CD14-positive monocyte (primary cell): Measurements from ENCODE around the gene EXPH5. TPM values are rescaled to one million over a fixed set of nuclear protein-coding genes. Genes with fewer than 3 reads are reported as not detected.

Source experiments
- DNase-seq, 3 donors: peaks; one replicate each; pipeline ENCODE4 v3.0.0-alpha.2; 2011 to 2022
- H2AFZ ChIP-seq: 2 replicates; pipeline ENCODE4 v1.6.0; 2012; ENCODE audit warnings: mild to moderate bottlenecking, low read depth, low read length, inconsistent platforms; ENCODE audit not compliant: insufficient read depth, poor library complexity, severe bottlenecking
- H3K27ac ChIP-seq, 2 donors: 1 replicate in 1 of 2; 2 replicates in 1 of 2; pipeline ENCODE4 v1.5.1; 2012 to 2013; ENCODE audit warnings: low read length in 2 of 2, control low read depth in 1 of 2, inconsistent platforms in 1 of 2, low read depth in 1 of 2, mild to moderate bottlenecking in 1 of 2
- H3K27me3 ChIP-seq, 2 donors: one replicate each; pipeline versions ENCODE4 v1.6.0 to v1.6.1; 2011 to 2013; ENCODE audit warnings: low read length in 2 of 2; ENCODE audit not compliant: control insufficient read depth in 2 of 2, insufficient read depth in 2 of 2
- H3K36me3 ChIP-seq, 2 donors: replicated peaks in 1 of 2; 1 replicate in 1 of 2; 2 replicates in 1 of 2; pipeline versions ENCODE4 v1.5.1 to v1.6.1; 2012 to 2013; ENCODE audit warnings: low read length in 2 of 2, control low read depth in 1 of 2, inconsistent platforms in 1 of 2, mild to moderate bottlenecking in 1 of 2; ENCODE audit not compliant: insufficient read depth in 2 of 2, control insufficient read depth in 1 of 2
- H3K4me1 ChIP-seq, 2 donors: 1 replicate in 1 of 2; 2 replicates in 1 of 2; pipeline versions ENCODE4 v1.5.1 to v1.6.1; 2012 to 2013; ENCODE audit warnings: low read length in 2 of 2, control low read depth in 1 of 2, inconsistent platforms in 1 of 2, mild to moderate bottlenecking in 1 of 2, moderate library complexity in 1 of 2; ENCODE audit not compliant: insufficient read depth in 2 of 2, control insufficient read depth in 1 of 2
- H3K4me2 ChIP-seq: replicated peaks from 2 replicates; pipeline ENCODE3; 2012; ENCODE audit warnings: low read length, moderate library complexity, mild to moderate bottlenecking; ENCODE audit not compliant: poor library complexity, severe bottlenecking; ENCODE audit errors: extremely low read depth
- H3K4me3 ChIP-seq, 3 experiments: fragments of 200-600 bp in 1 of 3; sonication (generic) in 1 of 3; replicated peaks in 1 of 3; 1 replicate in 2 of 3; 2 replicates in 1 of 3; pipeline ENCODE4 v1.5.1; 2011 to 2013; ENCODE audit warnings: low read length in 3 of 3, mild to moderate bottlenecking in 3 of 3, control low read depth in 2 of 3, low read depth in 2 of 3, inconsistent platforms in 1 of 3, moderate library complexity in 1 of 3
- H3K79me2 ChIP-seq: 2 replicates; pipeline ENCODE4 v1.6.0; 2012; ENCODE audit warnings: mild to moderate bottlenecking, control low read depth, inconsistent platforms, low read length, moderate library complexity; ENCODE audit not compliant: insufficient read depth
- H3K9ac ChIP-seq: 2 replicates; pipeline ENCODE4 v1.6.0; 2017; ENCODE audit warnings: low read length, mild to moderate bottlenecking; ENCODE audit not compliant: insufficient read depth, poor library complexity, severe bottlenecking
- H3K9me3 ChIP-seq, 2 donors: replicated peaks in 1 of 2; 1 replicate in 1 of 2; 2 replicates in 1 of 2; pipeline versions ENCODE4 v1.5.1 to v1.6.1; 2012 to 2013; ENCODE audit warnings: low read length in 2 of 2, control low read depth in 1 of 2; ENCODE audit not compliant: control insufficient read depth in 1 of 2, insufficient read depth in 1 of 2
- H4K20me1 ChIP-seq: 2 replicates; pipeline ENCODE4 v1.6.0; 2012; ENCODE audit warnings: mild to moderate bottlenecking, low read length, control low read depth, moderate library complexity; ENCODE audit not compliant: insufficient read depth
- H3K27ac Mint-ChIP-seq, 7 donors: one replicate each; pipeline ENCODE4 v1.8.0; 2020; ENCODE audit warnings: mild to moderate bottlenecking in 7 of 7, mixed read lengths in 7 of 7, moderate library complexity in 6 of 7, inconsistent platforms in 2 of 7
- H3K27me3 Mint-ChIP-seq, 3 donors: one replicate each; pipeline ENCODE4 v1.8.0; 2021 to 2022; ENCODE audit warnings: low read depth in 3 of 3, mild to moderate bottlenecking in 3 of 3, mixed read lengths in 3 of 3, moderate library complexity in 3 of 3, inconsistent platforms in 1 of 3
- H3K36me3 Mint-ChIP-seq, 2 donors: one replicate each; pipeline ENCODE4 v1.8.0; 2020; ENCODE audit warnings: mixed read lengths in 2 of 2, inconsistent platforms in 1 of 2, mild to moderate bottlenecking in 1 of 2
- H3K4me1 Mint-ChIP-seq: one replicate; pipeline ENCODE4 v1.8.0; 2020; ENCODE audit warnings: mild to moderate bottlenecking, mixed read lengths
- H3K4me3 Mint-ChIP-seq, 2 donors: one replicate each; pipeline ENCODE4 v1.8.0; 2020; ENCODE audit warnings: mild to moderate bottlenecking in 2 of 2, mixed read lengths in 2 of 2, moderate library complexity in 1 of 2
- H3K9me3 Mint-ChIP-seq, 7 donors: one replicate each; pipeline ENCODE4 v1.8.0; 2020 to 2022; ENCODE audit warnings: mixed read lengths in 7 of 7, mild to moderate bottlenecking in 6 of 7, moderate library complexity in 6 of 7, inconsistent platforms in 2 of 7
- WGBS: methylation state at CpG from one replicate; pipeline ENCODE4 v1.1.5; 2013; ENCODE audit warnings: missing lambda C conversion rate; ENCODE audit not compliant: insufficient coverage; 5-methylcytosine and 5-hydroxymethylcytosine counted together
- intact Hi-C, 2 donors: fragments of 100-400 bp; cut with micrococcal nuclease; formaldehyde crosslinking; loops; one replicate each; pipeline versions ENCODE4 v1.15.0 to v1.15.1; 2023
- polyA plus RNA-seq, 3 donors: library from polyadenylated mRNA; depleted of rRNA in 1 of 3; unstranded in 2 of 3; stranded (reverse) in 1 of 3; fragments of 300-500 nt in 2 of 3; fragments of >200 nt in 1 of 3; fragmentation: Illumina TruSeq in 2 of 3; gene quantifications; 1 replicate in 2 of 3; 2 replicates in 1 of 3; pipeline ENCODE4 v1.2.3, GENCODE V29; 2012 to 2021
- TF ChIP-seq, protein P1 (sequence below): fragments of 200-600 bp; IDR thresholded peaks from one replicate; pipeline ENCODE4 v1.8.0; 2022; ENCODE audit warnings: antibody characterized with exemption, mild to moderate bottlenecking

The EXPH5 gene
- polyA plus RNA-seq, 3 donors: 0.05 to 0.17 TPM; not detected in 1

GRCh38 chr11:108538502-108538901 lies 55.1 kb downstream of the EXPH5 start:
- H3K79me2 ChIP-seq: no peaks in the 10 kb centered on the region
- H3K27ac ChIP-seq: no peak overlapping the region

DNA sequence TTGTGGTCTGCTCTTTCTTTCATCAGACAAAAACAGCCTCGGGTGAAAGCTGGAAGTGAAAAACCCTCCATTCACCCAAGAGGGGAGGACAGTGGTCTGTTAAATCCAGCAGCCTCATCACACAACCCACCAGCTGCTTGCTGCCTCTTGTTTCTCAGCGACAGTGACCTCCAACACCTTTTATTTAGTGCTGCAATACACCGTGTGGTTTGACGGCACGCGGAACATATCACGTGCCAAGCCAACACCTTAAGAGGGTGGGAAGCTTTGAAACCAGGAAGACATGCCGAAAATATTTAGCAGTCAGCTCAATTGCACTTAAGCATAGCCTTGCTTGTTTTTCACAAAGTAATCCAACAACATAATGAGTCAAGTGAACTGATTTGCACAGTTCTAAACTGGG lies 55.5 kb downstream of the EXPH5 start:
- H3K27ac Mint-ChIP-seq: no peak overlapping the region
- Histone ChIP-seq H3K27me3 (no peaks in the 10 kb centered on the region), H3K79me2 (no peaks in the 10 kb centered on the region), H4K20me1 (no peaks in the 10 kb centered on the region), H3K4me1 (no peaks in the 10 kb centered on the region), H3K4me3 (no peak overlapping the region), H3K9ac (no peak overlapping the region), H3K36me3 (no peaks in the 10 kb centered on the region), H2AFZ (no peak overlapping the region), H3K4me2 (no peak overlapping the region), H3K9me3 (no peaks in the 10 kb centered on the region), H3K27ac (no peak overlapping the region)
- H3K4me1 Mint-ChIP-seq: no peaks in the 10 kb centered on the region
- H3K36me3 Mint-ChIP-seq: no peaks in the 10 kb centered on the region
- no peak overlapping the region for H3K4me3 Mint-ChIP-seq
- WGBS: 94% methylated on average over 5 of the region's 8 CpGs
- TF ChIP-seq, protein P1, sequence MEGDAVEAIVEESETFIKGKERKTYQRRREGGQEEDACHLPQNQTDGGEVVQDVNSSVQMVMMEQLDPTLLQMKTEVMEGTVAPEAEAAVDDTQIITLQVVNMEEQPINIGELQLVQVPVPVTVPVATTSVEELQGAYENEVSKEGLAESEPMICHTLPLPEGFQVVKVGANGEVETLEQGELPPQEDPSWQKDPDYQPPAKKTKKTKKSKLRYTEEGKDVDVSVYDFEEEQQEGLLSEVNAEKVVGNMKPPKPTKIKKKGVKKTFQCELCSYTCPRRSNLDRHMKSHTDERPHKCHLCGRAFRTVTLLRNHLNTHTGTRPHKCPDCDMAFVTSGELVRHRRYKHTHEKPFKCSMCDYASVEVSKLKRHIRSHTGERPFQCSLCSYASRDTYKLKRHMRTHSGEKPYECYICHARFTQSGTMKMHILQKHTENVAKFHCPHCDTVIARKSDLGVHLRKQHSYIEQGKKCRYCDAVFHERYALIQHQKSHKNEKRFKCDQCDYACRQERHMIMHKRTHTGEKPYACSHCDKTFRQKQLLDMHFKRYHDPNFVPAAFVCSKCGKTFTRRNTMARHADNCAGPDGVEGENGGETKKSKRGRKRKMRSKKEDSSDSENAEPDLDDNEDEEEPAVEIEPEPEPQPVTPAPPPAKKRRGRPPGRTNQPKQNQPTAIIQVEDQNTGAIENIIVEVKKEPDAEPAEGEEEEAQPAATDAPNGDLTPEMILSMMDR: no peak
- peaks cover 0 to 4% (median 0%) of the 10 kb centered on the region in 7 donors for H3K9me3 Mint-ChIP-seq
- peaks cover 0 to 6% (median 0%) of the 10 kb centered on the region in 3 donors for H3K27me3 Mint-ChIP-seq
- intact Hi-C loops: no loop called here
- DNase-seq: no peak

More at GRCh38 chr11:108538502-108538901, 55.1 kb downstream of the EXPH5 start:
- Mint-ChIP-seq H3K27ac (no peak overlapping the region), H3K4me1 (no peaks in the 10 kb centered on the region), H3K36me3 (no peaks in the 10 kb centered on the region), H3K9me3 (no peaks in the 10 kb centered on the region), H3K4me3 (no peak overlapping the region), H3K27me3 (peaks cover 0 to 6% (median 0%) of the 10 kb centered on the region in 3 donors)
- no peak for DNase-seq
- Histone ChIP-seq H3K9me3 (no peaks in the 10 kb centered on the region), H2AFZ (no peak overlapping the region), H3K27me3 (no peaks in the 10 kb centered on the region), H3K4me3 (no peak overlapping the region), H3K4me2 (no peak overlapping the region), H3K4me1 (no peaks in the 10 kb centered on the region), H3K9ac (no peak overlapping the region), H3K36me3 (no peaks in the 10 kb centered on the region), H4K20me1 (no peaks in the 10 kb centered on the region)
- intact Hi-C loops: no loop called here
- 100% methylated on average over 1 of the region's 4 CpGs for WGBS
- TF ChIP-seq, protein P1: no peak
